Measurements from ENCODE around the gene CTNNBIP1. TPM values are rescaled to one million over a fixed set of nuclear protein-coding genes. Genes with fewer than 3 reads are reported as not detected.

CTNNBIP1 gene
- total RNA-seq, 2 experiments from 2014 or later, result 9.0 to 9.6 TPM

DNA sequence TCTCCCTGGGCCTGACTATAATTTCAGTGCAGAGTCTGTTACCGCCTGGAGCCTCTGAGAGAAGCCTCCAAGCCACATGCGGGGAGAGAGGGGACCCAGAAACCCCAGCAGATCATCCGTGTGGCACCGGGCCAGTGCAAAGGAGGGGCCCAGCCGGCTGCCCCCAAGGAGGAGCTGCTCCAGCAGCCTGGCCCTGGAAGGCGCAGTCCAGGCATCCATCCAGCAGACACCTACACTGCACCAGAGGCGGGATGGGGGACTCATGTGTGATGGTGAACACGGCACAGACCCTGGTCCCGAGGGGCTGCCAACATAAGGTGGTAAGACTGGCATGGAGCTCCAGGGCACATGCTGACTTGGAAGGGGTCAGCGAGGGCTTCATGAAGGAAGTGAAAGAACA is 46.7 kb downstream of the CTNNBIP1 start:
- TF ChIP-seq, protein P1, sequence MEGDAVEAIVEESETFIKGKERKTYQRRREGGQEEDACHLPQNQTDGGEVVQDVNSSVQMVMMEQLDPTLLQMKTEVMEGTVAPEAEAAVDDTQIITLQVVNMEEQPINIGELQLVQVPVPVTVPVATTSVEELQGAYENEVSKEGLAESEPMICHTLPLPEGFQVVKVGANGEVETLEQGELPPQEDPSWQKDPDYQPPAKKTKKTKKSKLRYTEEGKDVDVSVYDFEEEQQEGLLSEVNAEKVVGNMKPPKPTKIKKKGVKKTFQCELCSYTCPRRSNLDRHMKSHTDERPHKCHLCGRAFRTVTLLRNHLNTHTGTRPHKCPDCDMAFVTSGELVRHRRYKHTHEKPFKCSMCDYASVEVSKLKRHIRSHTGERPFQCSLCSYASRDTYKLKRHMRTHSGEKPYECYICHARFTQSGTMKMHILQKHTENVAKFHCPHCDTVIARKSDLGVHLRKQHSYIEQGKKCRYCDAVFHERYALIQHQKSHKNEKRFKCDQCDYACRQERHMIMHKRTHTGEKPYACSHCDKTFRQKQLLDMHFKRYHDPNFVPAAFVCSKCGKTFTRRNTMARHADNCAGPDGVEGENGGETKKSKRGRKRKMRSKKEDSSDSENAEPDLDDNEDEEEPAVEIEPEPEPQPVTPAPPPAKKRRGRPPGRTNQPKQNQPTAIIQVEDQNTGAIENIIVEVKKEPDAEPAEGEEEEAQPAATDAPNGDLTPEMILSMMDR (IDR thresholded peaks at IDR 0.05), result no peak
- no peak for DNase-seq
- POLR2A ChIA-PET, result interaction anchor here (1.0 kb wide), 1 partner anchor 37 kb away, joined by 3 read pairs; no protein-coding TSS in a partner anchor
- Mint-ChIP-seq H3K9me3 (no peaks in the 10 kb centered on the region), H3K4me3 (no peak overlapping the region), H3K36me3 (ENCODE audit: low read depth) (no peaks in the 10 kb centered on the region), H3K27me3 (no peaks in the 10 kb centered on the region), H3K4me1 (ENCODE audit: low read depth) (peaks cover 7% of the 10 kb centered on the region), H3K27ac (no peak overlapping the region)
- ATAC-seq, result no peak
- CTCF ChIA-PET, result interaction anchor here (1.1 to 13.0 kb wide), 5 partner anchors 11 to 236 kb away, joined by 3 to 273 read pairs (median 6); no protein-coding TSS in a partner anchor
- intact Hi-C loops (cut with micrococcal nuclease), result no loop called here

DNA sequence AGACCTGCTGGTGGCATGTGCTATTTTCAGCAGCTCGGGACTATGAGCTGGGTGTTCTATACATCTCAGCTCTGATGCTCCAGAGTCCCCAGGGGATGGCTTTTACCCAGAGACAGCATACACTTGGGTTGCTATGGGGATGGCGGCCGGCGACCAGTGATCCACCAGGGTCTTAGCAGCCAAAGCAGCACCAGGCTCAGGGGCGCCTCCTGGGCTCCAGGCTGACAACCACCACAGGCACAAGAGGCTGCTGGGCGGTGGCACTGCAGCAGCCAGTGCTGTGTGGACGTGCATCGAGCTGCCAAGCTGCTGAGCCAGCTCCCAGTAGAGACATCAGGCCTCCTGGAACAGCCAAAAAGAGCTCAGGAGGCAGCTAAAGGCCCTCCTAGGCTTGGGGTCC is 48.7 kb downstream of the CTNNBIP1 start:
- ATAC-seq (no peak), DNase-seq (no peak)
- Mint-ChIP-seq H3K4me1 (ENCODE audit: low read depth) (peaks cover 8% of the 10 kb centered on the region), H3K9me3 (no peaks in the 10 kb centered on the region), H3K27me3 (no peaks in the 10 kb centered on the region), H3K4me3 (no peak overlapping the region), H3K27ac (no peak overlapping the region), H3K36me3 (ENCODE audit: low read depth) (no peaks in the 10 kb centered on the region)
- TF ChIP-seq, protein P1 (IDR thresholded peaks at IDR 0.05), result no peak
- POLR2A ChIA-PET, result interaction anchor here (0.5 to 1.9 kb wide), 4 partner anchors 30 to 82 kb away, joined by 3 to 5 read pairs (median 3); no protein-coding TSS in a partner anchor
- CTCF ChIA-PET, result interaction anchor here (0.8 to 4.7 kb wide), 10 partner anchors 11 to 235 kb away, joined by 3 to 37 read pairs (median 3); no protein-coding TSS in a partner anchor
- intact Hi-C loops (cut with micrococcal nuclease), result no loop called here

DNA sequence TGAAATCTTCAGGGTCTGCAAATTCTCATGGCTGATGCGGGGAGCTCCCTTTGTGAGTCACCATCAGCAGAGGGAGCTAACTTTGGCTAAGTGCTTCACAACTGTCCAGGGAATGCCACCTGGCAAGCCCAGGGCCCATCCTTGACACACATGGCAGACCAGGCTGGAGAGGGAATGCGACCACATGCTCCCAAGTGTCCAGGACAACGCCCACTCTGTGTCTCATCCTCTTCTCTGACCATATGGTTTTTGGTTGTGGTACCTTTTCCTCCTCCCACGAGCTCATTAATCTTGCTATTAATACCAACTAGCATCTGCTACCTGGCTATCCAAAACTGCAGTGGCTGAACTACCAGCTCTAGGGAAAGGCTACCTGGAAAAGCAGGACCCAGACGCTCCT is 49.2 kb downstream of the CTNNBIP1 start:
- no peak overlapping the region for H3K27ac Mint-ChIP-seq

DNA sequence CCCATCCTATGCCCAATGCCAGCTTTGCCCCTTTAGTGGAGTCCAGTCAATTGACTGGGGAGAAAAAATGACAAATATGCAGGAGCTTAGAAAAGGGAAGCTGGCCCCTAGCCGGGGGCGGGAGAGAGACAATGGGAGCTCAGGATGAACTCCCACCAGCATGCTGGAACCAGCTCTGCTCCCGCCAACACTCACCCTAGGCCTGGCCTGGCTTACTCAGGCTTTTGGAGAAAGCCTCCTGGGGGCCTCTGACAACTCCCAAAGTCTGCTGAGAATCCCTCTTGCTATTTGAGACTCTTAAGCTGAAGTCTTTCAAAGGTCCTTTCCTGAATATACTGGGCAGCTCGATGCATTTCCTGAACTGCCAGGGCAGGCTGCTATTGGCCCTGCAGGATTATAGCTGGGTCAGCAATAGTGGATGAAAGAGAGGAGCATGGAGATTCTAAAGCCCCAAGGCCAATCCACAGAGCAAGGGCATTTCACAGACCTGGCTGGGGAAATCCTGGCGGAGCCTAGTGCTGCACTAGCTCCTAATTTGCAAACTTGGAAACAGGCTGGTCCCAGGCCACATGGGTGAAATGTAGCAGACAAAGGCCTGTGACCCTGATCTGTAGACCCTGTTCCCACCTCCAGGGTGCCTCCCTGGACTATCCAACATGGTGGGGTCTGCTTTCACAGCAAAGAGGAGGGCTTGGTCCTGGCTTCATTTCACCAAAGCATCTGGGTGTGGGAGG is 50.6 kb downstream of the CTNNBIP1 start:
- POLR2A ChIA-PET, result interaction anchor here (0.6 to 0.9 kb wide), 2 partner anchors 83 to 91 kb away, joined by 3 to 4 read pairs; no protein-coding TSS in a partner anchor
- TF ChIP-seq, protein P1 (IDR thresholded peaks at IDR 0.05), result no peak
- Mint-ChIP-seq H3K36me3 (ENCODE audit: low read depth) (peaks cover 2% of the 10 kb centered on the region), H3K27me3 (no peaks in the 10 kb centered on the region), H3K4me1 (ENCODE audit: low read depth) (peaks cover 8% of the 10 kb centered on the region), H3K9me3 (no peaks in the 10 kb centered on the region), H3K27ac (no peak overlapping the region), H3K4me3 (no peak overlapping the region)
- CTCF ChIA-PET, result interaction anchor here (0.6 to 4.7 kb wide), 5 partner anchors 9 to 233 kb away, joined by 3 to 37 read pairs (median 6); no protein-coding TSS in a partner anchor
- DNase-seq (no peak), ATAC-seq (no peak)
- intact Hi-C loops (cut with micrococcal nuclease), result no loop called here

More for the DNA sequence above, 49.2 kb downstream of the CTNNBIP1 start:
- Mint-ChIP-seq H3K4me3 (no peak overlapping the region), H3K4me1 (ENCODE audit: low read depth) (peaks cover 8% of the 10 kb centered on the region), H3K9me3 (no peaks in the 10 kb centered on the region), H3K36me3 (ENCODE audit: low read depth) (no peaks in the 10 kb centered on the region), H3K27me3 (no peaks in the 10 kb centered on the region)
- DNase-seq, result no peak
- CTCF ChIA-PET, result interaction anchor here (0.8 to 4.7 kb wide), 9 partner anchors 11 to 234 kb away, joined by 3 to 37 read pairs (median 3); no protein-coding TSS in a partner anchor
- POLR2A ChIA-PET, result interaction anchor here (0.5 to 1.9 kb wide), 3 partner anchors 67 to 81 kb away, joined by 3 to 5 read pairs (median 3); no protein-coding TSS in a partner anchor
- TF ChIP-seq, protein P1 (IDR thresholded peaks at IDR 0.05), result no peak
- intact Hi-C loops (cut with micrococcal nuclease), result no loop called here
- ATAC-seq, result no peak
